Activated CD4-positive, CD25-positive, alpha-beta regulatory T cell treated with anti-CD3 and anti-CD28 coated beads, Interleukin-2, amount 50 U/mL, for 24 hours (primary cell): ENCODE data around the gene SLC39A9.
A peak's percentile ranks its signal among the peaks of the same experiment; 100 is the strongest.
"Not testable (repeated sequence)": the region's sequence is repeated elsewhere in the genome, so short reads cannot be mapped to it uniquely, and the experiment has no call there.

ENCODE experiments used
- ATAC-seq, 2 donors: fragments of 150-1000 bp; cut with Tn5 transposase; one replicate each; pipeline ENCODE4 v1.10.0; 2021; ENCODE audit warnings: mild to moderate bottlenecking in 1 of 2, moderate library complexity in 1 of 2

SLC39A9 gene

DNA sequence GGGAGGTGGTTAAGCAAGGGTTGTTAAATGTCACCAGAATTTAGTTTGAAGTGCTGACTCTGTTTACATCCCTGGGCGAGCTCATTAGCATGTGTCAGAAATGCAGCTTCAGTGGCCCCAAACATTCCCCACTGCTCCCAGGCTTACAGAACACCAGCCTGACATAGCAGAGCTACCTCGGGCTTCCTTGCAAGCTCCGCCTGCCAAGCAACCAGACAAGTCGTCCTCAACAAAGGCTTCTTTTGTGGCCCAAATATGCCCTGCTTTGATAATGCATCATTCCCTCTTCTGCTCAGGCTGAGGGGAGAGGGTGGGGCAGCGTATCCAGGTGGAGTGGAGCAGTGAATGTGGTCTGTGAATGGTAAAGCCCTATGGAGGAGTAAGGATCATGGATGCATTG, 28.4 kb upstream of the SLC39A9 start:
- ATAC-seq: no peak

DNA sequence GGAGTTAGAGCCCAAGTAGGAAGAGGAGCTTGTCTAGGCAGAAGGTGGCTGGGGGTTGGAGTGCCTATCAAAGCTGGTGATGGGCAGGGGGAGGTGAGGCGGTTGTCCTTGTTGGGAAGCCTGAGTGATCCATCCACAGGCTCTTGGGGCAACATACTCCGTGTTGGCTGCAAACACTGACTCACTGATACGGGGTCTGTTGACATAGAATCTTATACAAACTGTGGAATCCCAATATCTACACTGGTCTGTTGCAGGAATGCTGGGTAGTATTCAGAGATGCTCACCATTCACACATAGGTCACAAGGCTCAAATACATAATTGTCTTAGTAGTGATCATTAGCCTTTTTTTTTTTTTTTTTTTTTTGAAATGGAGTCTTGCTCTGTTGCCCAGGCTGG, 26.3 kb upstream of the SLC39A9 start:
- ATAC-seq: no peak

DNA sequence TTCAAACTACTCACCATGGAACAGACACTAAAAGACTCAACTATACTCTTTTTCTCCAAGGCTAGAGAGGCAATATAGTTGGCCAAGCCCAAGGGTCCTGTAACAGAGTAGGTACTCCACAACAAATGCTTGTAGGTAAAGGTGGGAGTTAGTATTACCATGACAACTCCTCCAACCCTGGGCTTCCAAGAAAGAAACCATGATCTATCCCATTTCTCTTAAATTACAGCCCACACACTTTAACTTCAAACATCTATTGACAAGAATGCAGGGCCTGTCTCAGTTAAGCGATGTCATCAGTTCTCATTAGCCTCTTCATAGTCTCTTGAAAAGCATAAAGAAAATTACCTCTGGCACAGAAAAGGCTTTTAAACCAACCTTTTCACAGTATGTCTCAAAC, 25.4 kb upstream of the SLC39A9 start:
- peak; percentile 71 to 86 for ATAC-seq

DNA sequence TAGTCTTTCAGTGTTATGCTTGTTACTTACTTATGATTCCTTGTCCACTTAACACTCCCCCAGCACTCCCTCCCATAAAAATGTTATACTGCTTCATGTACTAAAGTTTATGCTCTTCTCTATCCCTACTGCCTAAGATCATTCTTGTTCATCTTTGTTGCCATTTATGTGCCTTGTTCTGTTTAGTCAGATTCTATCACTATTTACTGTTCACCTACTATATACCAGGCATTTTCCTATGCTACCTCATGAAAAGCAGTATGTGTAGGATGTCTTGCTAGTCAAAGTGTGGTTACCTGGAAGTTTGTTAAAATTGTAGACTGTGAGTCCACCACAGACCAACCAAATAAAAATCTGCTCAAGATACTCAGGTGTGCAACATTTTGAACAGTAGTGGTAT, 24.3 kb upstream of the SLC39A9 start:
- ATAC-seq: no peak

DNA sequence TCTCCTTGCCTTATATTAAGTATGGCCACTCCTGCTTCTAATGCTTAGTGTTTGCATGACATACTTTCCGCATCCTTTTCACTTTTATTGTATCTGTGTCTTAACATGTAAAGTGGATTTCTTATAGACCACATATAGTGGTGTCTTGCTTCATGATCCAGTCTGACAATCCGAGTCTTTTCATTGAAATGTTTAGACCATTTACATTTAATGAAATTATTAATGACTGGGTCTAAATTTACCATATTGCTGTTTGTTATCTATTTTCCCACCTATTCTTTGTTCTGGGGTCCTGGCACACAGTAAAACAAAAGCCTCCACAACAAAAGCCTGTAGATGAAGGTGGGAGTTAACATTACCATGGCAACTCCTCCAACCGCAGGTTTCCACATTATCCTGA, 23.3 kb upstream of the SLC39A9 start:
- ATAC-seq: no peak

DNA sequence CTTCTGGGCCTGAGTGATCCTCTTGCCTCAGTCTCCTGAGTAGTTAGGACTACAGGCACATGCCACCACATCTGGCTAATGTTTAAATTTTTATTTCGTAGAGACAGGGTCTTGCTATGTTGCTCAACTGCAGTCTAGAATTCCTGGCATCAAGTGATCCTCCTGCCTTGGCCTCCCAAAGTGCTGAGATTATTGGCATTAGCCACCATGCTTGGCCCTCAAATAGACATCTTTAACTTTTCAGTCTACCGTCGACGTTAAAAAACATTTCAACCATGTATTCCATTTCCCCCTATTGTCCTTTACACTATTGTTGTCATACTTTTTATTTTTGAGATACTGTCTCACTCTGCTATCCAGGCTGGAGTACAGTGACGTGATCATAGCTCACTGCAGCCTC, 22.8 kb upstream of the SLC39A9 start:
- ATAC-seq: no peak

DNA sequence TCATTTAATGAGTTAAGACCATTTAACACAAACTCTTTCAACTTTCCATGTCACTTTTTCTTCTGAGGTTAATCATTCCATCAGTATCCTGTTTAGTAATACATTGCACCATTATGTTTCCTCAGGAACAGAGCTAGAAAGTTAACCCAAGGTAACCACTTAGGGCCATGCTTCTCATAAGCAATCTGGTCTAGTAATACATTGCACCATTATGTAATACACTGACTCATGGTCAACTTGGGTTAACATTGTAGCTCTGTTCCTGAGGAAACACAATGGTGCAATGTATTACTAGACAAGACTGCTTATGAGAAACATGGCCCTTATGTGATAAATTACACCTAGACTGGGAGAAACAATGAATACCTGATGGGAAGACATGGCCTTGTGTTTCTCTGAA, 22.1 kb upstream of the SLC39A9 start:
- no peak for ATAC-seq

DNA sequence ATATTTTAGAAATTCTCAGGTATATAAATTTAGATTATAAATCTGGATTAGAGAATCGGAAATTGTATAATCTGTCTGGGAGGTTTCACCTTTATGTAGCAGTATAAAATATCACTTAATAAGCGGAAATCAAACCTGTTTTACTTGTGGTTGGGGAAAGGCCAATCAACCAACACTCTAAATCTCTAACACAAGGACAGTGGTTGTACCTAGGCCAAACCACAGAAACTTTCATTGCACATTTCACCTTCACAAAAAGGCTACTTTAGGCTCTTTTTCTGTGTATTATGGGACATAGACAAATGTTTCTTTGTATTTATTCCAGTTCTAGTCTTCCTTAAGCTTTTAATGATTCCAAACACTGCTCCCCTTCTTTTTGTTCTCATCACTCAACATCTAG, 20.2 kb upstream of the SLC39A9 start:
- no peak for ATAC-seq

DNA sequence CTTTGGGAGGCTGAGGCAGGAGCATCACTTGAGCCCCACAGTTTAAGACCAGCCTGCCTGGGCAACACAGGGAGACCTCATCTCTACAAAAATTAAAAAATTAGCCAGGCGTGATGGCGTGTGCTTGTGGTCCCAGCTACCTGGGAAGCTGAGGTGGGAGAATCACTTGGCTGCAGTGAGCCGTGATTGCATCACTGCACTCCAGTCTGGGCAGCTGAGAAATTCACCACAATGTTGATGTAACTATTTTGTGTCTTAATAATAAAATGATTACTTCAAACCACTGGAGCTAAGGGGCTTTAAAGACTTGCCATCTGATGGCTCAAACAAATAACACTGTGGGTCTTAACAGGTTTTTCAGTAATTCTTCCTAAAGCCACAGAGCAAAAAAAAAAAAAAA, 11.2 kb upstream of the SLC39A9 start:
- ATAC-seq: no peak

DNA sequence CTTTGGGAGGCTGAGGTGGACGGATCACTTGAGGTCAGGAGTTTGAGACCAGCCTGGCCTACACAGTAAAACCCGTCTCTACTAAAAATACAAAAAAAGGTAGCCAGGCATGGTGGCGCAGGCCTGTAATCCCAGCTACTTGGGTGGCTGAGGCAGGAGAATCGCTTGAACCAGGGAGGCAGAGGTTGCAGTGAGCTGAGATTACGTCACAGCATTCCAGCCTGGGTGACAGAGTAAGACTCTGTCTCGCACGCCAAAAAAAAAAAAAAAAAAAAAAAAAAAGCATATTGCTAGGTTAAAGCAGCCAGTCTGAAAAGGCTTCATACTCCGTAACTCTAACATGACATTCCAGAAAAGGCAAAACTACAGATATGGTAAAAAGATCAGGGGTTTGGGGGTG, 7.1 kb upstream of the SLC39A9 start:
- not testable (repeated sequence) for ATAC-seq

DNA sequence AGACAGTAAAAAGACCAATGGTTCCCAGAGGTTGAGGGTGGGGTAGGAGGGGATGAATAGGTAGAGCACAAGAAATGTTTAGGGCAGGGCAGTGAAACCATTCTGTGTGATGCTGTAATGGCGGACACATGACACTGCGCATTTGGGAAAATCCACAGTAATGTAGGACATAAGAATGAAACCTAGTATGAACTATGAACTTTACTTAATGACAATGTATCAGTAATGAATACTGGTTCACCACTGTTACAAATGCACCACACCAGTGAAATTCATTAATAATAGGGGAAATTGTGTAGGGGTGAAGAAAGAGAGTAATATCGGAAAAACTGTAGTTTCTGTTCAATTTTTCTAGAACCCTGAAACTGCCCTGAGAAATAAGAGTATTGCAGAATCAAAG, 6.0 kb upstream of the SLC39A9 start:
- peak in 1 of 2 donors; percentile 27 for ATAC-seq

DNA sequence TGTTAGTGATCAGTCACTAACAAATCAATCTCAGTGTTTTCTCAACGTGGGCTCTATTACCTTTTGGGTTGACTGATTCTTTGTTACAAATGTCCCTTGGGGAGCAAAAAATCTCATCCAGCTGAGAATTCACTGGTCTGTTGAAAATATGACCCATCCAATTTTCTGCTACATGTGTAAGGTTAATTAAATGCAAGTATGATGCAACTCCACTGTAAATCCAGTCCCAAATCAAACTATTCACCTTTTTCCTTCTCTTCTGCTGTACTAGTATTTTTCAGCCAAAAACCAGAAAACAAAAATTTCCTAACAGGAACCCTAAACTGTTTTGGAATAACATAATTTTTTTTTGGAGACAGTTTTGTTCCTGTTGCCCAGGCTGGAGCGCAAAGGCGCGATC, 2.6 kb upstream of the SLC39A9 start:
- no peak for ATAC-seq

DNA sequence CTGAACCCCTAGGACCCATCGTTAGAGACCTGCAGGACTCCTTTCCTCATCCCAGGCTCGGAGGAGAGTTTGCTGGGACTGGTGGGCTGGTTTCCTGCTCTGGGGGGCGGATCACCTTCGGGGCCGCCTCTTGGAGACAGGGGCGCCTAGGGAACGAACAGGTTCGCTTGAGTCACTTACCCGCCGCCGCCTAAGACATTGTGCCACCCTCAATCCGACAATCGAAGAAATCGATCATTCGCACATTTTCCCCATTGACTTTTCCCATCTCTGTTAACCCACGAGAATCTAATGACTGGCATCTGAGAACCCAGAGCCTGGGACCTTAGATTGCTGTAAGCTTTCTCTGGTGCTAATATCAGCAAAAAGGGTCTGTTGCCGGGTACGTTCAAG, 322 bp downstream of the SLC39A9 start:
- ATAC-seq: peak; percentile 5 to 10

DNA sequence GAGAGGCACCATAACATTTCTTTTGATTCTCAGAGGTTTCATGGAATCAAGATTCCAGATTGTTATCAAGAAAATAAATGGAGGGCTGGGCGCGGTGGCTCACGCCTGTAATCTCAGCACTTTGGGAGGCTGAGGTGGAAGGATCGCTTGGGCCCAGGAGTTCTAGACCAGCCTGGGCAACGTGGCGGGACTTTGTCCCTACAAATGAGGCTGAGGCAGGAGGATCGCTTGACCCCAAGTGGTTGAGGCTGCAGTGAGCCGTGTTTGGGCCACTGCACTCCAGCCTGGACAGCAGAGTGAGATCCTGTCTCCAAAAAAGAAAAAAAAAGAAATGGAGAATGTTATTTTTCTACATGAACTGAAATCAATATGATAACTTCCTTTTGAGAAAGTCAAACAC, 1.3 kb downstream of the SLC39A9 start:
- no peak for ATAC-seq

DNA sequence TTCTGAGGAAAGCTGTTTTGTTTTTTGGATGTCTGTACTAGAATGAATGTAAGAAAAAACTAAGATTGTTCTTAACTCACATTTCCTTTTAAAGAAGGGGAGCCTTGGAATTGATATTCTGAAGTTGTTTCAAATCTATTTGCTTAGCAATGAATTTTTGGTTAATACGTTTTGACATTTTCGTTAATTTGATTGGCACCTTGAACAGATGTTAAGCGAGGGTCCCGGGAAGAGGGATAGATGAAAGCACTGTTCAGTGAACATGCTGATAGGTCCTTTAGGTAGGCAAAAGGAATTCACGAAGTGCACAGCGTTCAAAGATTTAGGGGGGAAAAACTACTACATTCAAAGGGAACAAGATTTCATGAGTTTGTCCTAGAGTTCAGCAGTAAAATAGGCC, 1.7 kb downstream of the SLC39A9 start:
- ATAC-seq: no peak

DNA sequence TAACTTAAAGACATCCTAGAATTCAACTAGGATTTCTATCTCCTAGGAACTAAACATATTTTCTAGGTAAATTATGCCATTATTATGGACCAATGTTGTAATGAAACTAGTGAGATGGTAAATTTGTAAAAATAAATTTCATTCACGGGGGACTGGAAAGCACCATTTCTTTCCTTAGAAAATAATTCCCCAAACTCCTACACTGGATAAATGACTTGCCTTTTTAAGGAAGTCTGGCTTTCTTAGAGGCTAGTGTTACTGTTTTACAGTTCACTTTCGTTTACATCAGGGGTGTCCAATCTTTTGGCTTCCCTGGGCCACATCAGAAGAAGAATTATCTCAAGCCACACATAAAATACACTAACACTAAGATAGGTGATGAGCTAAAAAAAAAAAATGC, 3.3 kb downstream of the SLC39A9 start:
- no peak for ATAC-seq

DNA sequence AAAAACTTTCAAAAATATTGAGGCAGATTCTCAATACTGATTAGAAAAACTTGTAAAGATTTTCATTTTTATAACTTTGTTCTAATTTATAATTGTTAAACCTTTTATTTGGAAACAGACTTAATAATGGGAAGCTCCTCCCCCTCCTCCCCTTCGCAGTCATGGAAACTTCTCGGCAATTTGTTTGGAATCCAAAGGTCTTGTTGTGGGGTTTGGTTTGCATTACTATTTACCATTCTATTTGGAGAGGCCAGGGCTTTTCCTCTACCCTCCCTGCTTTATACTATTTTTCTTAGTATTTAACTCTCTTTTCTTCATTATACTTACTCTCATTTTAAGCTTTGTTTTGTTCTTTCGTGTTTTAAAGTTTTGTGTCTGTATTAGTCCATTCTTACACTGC, 6.0 kb downstream of the SLC39A9 start:
- no peak for ATAC-seq

DNA sequence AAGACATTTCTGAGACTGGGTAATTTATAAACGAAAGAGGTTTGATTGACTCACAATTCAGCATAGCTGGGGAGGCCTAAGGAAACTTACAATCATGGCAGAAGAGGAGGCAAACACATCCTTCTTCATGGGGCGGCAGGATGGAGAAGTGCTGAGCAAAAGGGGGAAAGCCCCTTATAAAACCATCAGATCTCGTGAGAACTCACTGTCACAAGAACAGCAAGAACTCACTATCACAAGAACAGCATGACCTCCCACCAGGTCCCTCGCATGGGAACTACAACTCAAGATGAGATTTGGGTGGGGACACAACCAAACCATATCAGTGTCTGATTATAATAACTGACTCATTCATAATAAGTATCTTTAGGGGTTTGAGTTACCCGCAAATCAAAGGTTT, 6.4 kb downstream of the SLC39A9 start:
- ATAC-seq: no peak

DNA sequence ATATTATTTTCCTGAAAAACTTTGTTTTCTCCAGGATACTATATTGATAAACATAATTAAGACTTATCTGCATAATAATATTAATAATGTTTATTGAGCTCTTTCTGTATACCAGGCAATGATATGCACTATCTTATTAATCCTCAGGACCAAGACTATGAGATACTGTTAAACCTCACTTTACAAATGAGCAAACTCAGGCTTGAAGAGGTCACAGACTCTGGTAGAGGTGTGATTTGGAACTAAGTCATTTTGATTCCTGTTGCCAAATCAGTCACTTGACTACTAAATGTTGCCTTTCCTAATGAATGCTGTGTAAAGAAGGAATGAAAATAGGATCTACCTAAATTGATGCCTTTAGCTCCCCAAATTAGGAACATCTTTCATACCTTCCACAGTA, 7.3 kb downstream of the SLC39A9 start:
- no peak for ATAC-seq

DNA sequence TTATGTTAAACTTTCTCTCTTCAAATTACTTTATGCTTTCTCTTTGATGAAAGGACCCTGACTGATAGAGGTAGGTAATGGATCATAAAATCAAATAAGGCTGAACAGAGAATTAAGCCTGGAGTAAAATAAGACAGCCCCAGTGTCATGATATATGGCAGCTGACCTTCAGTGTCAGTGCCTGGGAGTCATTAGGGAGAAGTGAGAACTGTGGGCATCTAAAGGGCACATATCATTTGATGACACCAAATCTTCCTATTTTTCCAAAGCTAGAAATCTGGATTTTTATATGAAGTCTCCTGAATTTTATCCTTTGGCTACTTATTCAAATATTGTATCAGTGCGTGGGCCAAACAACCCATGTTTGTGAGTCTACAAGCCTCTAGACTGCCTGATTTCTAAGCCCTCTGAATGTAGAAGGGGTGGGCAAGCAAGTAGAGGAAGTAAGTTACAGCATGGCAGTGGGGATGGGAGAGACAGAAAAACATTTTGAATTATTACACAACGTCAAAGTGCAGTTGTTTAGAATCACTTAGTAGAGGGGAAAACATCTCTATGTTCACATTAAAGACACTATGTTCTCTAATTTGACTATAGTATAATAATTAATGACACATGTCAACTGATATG, 10.0 kb downstream of the SLC39A9 start:
- ATAC-seq: no peak

DNA sequence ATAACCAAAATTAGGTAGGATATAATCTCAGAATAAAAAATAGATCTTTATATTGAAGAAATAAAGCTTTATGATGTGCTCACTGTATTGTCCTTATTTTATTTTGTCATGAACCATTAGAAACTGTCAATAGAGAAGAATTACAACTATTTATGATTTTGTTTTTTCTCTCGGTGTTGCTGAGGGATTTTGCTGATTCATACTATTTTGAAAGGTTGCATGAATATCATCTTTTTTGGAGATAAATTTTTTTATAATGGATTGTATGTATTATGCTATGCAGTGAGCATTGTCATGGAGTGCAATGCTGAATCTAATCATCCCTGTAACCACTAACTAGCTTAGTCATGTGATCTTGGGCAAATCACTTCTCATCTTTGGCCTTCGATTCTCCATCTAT, 15.0 kb downstream of the SLC39A9 start:
- no peak for ATAC-seq

DNA sequence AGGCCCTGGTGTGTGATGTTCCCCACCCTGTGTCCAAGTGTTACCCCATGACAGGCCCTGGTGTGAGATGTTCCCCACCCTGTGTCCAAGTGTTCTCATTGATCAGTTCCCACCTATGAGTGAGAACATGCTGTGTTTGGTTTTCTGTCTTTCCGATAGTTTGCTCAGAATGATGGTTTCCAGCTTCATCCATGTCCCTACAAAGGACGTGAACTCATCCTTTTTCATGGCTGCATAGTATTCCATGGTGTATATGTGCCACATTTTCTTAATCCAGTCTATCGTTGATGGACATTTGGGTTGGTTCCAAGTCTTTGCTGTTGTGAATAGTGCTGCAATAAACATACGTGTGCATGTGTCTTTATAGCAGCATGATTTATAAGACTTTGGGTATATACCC, 17.6 kb downstream of the SLC39A9 start:
- not testable (repeated sequence) for ATAC-seq

DNA sequence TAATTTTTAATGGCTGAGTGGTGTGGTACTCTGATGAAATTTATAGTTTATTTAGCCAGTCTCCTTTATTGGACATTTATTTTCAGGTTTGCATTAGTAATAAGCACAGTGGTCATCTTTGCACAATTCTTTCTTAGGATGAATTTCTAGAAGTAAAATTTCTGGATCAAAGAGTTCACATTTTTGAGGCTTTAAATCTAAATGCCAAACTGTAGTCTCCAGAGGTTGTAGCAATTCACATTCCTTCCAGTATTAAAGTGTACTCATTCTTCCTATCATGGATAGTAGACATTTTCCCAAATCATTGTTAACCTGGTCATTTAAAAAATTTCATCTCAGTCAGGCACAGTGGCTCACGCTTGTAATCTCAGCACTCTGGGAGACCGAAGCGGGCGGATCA, 24.8 kb downstream of the SLC39A9 start:
- no peak for ATAC-seq

DNA sequence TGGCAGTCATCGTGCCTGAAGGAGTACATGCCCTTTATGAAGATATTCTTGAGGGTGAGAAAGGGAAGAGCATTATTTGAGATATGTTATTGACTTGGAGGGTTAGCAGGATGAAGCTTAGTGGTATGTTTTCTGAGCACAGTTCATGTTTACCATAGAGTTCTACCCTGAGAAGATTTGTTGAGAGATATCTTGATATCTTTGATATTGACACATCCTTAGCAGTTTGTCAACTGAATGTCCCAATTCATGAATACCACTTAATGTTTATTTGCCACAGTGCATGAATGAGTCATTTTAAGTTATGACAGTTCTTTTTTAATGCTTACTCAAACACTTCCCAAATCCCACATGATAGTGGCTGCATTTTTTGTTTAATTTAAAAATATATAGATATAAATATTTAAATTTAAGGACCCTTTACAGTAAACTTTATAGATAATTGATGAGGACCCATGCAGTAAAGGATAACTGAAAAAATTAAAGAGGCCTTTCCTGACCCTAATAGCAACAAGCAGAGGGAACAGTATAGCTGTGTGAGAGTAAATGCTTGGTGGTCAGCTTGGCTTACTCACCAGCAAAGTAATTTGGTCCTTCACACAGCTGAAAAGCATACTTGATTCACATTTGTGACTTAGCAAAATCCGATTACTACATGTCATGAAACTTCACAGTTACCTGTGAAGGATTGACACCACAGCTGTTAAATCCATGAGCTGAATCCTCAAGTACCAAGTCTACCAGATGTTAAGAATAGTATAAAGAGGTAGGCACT, 25.8 kb downstream of the SLC39A9 start:
- no peak for ATAC-seq

DNA sequence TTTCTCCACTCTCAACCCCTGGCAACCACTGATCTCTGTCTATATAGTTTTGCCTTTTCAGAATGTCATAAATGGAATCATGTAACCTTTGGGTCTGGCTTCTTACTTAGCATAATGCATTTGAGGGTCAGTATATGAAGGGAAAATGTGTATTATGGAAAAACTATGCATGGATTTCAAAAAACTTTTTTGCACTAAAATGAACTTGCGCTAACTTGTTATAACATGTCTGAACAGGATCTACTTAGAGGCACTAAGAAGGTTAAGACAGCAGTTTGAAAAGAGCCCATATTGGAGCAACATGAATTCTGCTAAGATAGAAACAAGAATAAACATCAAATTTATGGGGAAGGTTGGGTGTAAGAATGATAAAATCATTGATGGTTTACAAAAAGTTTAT, 29.1 kb downstream of the SLC39A9 start:
- ATAC-seq: no peak
